ENCODE data around the gene SDCBP2. TPM values are rescaled to one million over a fixed set of nuclear protein-coding genes. Genes with fewer than 3 reads are reported as not detected.

The SDCBP2 gene
- total RNA-seq, 4 donors from 2014 or later, result 1.3 to 2.9 (median 2.1) TPM

GRCh38 chr20:1287787-1288569, 41.0 kb downstream of the SDCBP2 start:
- TF ChIP-seq POLR2A (IDR thresholded peaks at IDR 0.05), result no peak
- no peak for TF ChIP-seq CTCF (IDR thresholded peaks at IDR 0.05 in 4 of 5, conservative IDR thresholded peaks at IDR 0.05 in 1 of 5)
- intact Hi-C loops (cut with DNase I; ENCODE audit: low total_unique reads), result no loop called here

GRCh38 chr20:1287306-1287705, 41.6 kb downstream of the SDCBP2 start:
- H3K27ac ChIP-seq, result no peak overlapping the region
- H3K36me3 ChIP-seq, result no peaks in the 10 kb centered on the region
- no peak for ATAC-seq
- no peaks in the 10 kb centered on the region for H3K27me3 ChIP-seq
- no peaks in the 10 kb centered on the region for H3K9me3 ChIP-seq
- no peak for TF ChIP-seq POLR2A (IDR thresholded peaks at IDR 0.05)
- no peak for TF ChIP-seq CTCF (IDR thresholded peaks at IDR 0.05 in 4 of 5, conservative IDR thresholded peaks at IDR 0.05 in 1 of 5)
- H3K4me1 ChIP-seq, result peaks cover 13 to 36% of the 10 kb centered on the region in 2 donors
- intact Hi-C loops (cut with DNase I; ENCODE audit: low total_unique reads) (no loop called here), in situ Hi-C loops (cut with MboI; ENCODE audit: low sequenced_read_pairs in 4 of 4) (no loop called here)
- no peak overlapping the region for H3K4me3 ChIP-seq
- DNase-seq, result no peak

More at GRCh38 chr20:1287787-1288569, 41.0 kb downstream of the SDCBP2 start:
- Histone ChIP-seq H3K4me1 (peaks cover 13 to 40% of the 10 kb centered on the region in 2 donors), H3K36me3 (no peaks in the 10 kb centered on the region), H3K9me3 (no peaks in the 10 kb centered on the region), H3K4me3 (no peak overlapping the region), H3K27me3 (no peaks in the 10 kb centered on the region), H3K27ac (no peak overlapping the region)
- in situ Hi-C loops (cut with MboI; ENCODE audit: low sequenced_read_pairs in 4 of 4), result no loop called here
- DNase-seq, result no peak
- no peak for ATAC-seq

GRCh38 chr20:1286267-1287024, 42.5 kb downstream of the SDCBP2 start:
- TF ChIP-seq CTCF (IDR thresholded peaks at IDR 0.05 in 4 of 5, conservative IDR thresholded peaks at IDR 0.05 in 1 of 5) (no peak), POLR2A (IDR thresholded peaks at IDR 0.05) (no peak)
- Histone ChIP-seq H3K27ac (no peak overlapping the region), H3K27me3 (no peaks in the 10 kb centered on the region), H3K36me3 (no peaks in the 10 kb centered on the region), H3K4me1 (peaks cover 15 to 33% of the 10 kb centered on the region in 2 donors), H3K4me3 (no peak overlapping the region), H3K9me3 (no peaks in the 10 kb centered on the region)
- in situ Hi-C loops (cut with MboI; ENCODE audit: low sequenced_read_pairs in 4 of 4) (no loop called here), intact Hi-C loops (cut with DNase I; ENCODE audit: low total_unique reads) (no loop called here)
- DNase-seq (no peak), ATAC-seq (no peak)

- intact Hi-C loops (cut with DNase I; ENCODE audit: low total_unique reads) (no loop called here), in situ Hi-C loops (cut with MboI; ENCODE audit: low sequenced_read_pairs in 4 of 4) (no loop called here)
- Histone ChIP-seq H3K27ac (no peak overlapping the region), H3K4me1 (peaks cover 19 to 29% of the 10 kb centered on the region in 2 donors), H3K36me3 (no peaks in the 10 kb centered on the region), H3K27me3 (no peaks in the 10 kb centered on the region), H3K9me3 (no peaks in the 10 kb centered on the region), H3K4me3 (no peak overlapping the region)
- ATAC-seq, result no peak
- TF ChIP-seq CTCF (IDR thresholded peaks at IDR 0.05 in 4 of 5, conservative IDR thresholded peaks at IDR 0.05 in 1 of 5), result no peak
- TF ChIP-seq POLR2A (IDR thresholded peaks at IDR 0.05), result no peak
- no peak for DNase-seq
These were observed 45.1 kb downstream of the SDCBP2 start for GRCh38 chr20:1283522-1284510.
